PC-9 (cell line): ENCODE data around the gene ZNF524.

Experiments
- CTCF ChIP-seq: fragments of 200-600 bp; sonication (generic); conservative IDR thresholded peaks from 2 replicates; pipeline ENCODE4 v1.6.1; 2017; ENCODE audit warnings: mixed run types, antibody characterized with exemption, mild to moderate bottlenecking, moderate library complexity
- EZH2 ChIP-seq: fragments of 200-600 bp; sonication (generic); IDR thresholded peaks from 2 replicates; pipeline ENCODE4 v1.8.0; 2017; ENCODE audit warnings: antibody characterized with exemption, low read depth

GRCh38 chr19:55650602-55651230 is 50.6 kb downstream of the ZNF524 start:
- TF ChIP-seq EZH2 (no peak), CTCF (no peak)
